IPS-18a (cell line): Measurements from ENCODE around the gene NBPF6.
"Not testable (repeated sequence)": the region's sequence is repeated elsewhere in the genome, so short reads cannot be mapped to it uniquely, and the experiment has no call there.

Experiments used
- H3K27ac ChIP-seq: one replicate; pipeline ENCODE4 v1.5.1; 2013; ENCODE audit warnings: low read length
- H3K27me3 ChIP-seq: one replicate; pipeline ENCODE4 v1.6.1; 2013; ENCODE audit warnings: mild to moderate bottlenecking, low read length; ENCODE audit not compliant: control insufficient read depth, insufficient read depth
- H3K36me3 ChIP-seq: one replicate; pipeline ENCODE4 v1.6.1; 2013; ENCODE audit warnings: low read depth, low read length; ENCODE audit not compliant: control insufficient read depth
- H3K4me1 ChIP-seq: one replicate; pipeline ENCODE4 v1.6.1; 2013; ENCODE audit warnings: low read depth, low read length; ENCODE audit not compliant: control insufficient read depth
- H3K4me3 ChIP-seq: one replicate; pipeline ENCODE4 v1.5.1; 2013; ENCODE audit warnings: low read length
- H3K9ac ChIP-seq: one replicate; pipeline ENCODE4 v1.6.1; 2013; ENCODE audit warnings: mild to moderate bottlenecking, low read length, moderate library complexity
- H3K9me3 ChIP-seq: one replicate; pipeline ENCODE4 v1.6.1; 2013; ENCODE audit warnings: low read depth, low read length; ENCODE audit not compliant: control insufficient read depth

NBPF6 gene

GRCh38 chr1:108450043-108450442, at the start of gene NBPF6:
Gene NBPF6, plus strand, starts transcription at chr1:108450343. Its CDS starts 259 bp downstream, at chr1:108450602.
- not testable (repeated sequence) for H3K4me1 ChIP-seq, H3K27ac ChIP-seq, H3K36me3 ChIP-seq, H3K27me3 ChIP-seq, H3K9ac ChIP-seq, H3K4me3 ChIP-seq, H3K9me3 ChIP-seq

- not testable (repeated sequence) for H3K27me3 ChIP-seq, H3K9me3 ChIP-seq, H3K4me3 ChIP-seq, H3K36me3 ChIP-seq, H3K4me1 ChIP-seq, H3K27ac ChIP-seq, H3K9ac ChIP-seq
Measured at GRCh38 chr1:108411098-108411833, 38.9 kb upstream of the NBPF6 start.

GRCh38 chr1:108420129-108420528, 30.0 kb upstream of the NBPF6 start:
- not testable (repeated sequence) for H3K4me3 ChIP-seq, H3K9me3 ChIP-seq, H3K9ac ChIP-seq, H3K27me3 ChIP-seq, H3K27ac ChIP-seq, H3K36me3 ChIP-seq, H3K4me1 ChIP-seq

GRCh38 chr1:108421061-108421916, 28.9 kb upstream of the NBPF6 start:
- not testable (repeated sequence) for H3K4me1 ChIP-seq, H3K4me3 ChIP-seq, H3K9me3 ChIP-seq, H3K27me3 ChIP-seq, H3K27ac ChIP-seq, H3K9ac ChIP-seq, H3K36me3 ChIP-seq

- H3K36me3 ChIP-seq, H3K27me3 ChIP-seq, H3K4me3 ChIP-seq, H3K9ac ChIP-seq, H3K27ac ChIP-seq, H3K4me1 ChIP-seq, H3K9me3 ChIP-seq: not testable (repeated sequence)
Measured at GRCh38 chr1:108426877-108427276, 23.3 kb upstream of the NBPF6 start.

- not testable (repeated sequence) for H3K36me3 ChIP-seq, H3K27ac ChIP-seq, H3K4me1 ChIP-seq, H3K9ac ChIP-seq, H3K27me3 ChIP-seq, H3K4me3 ChIP-seq, H3K9me3 ChIP-seq
Measured at GRCh38 chr1:108432002-108432401, 18.1 kb upstream of the NBPF6 start.

- H3K36me3 ChIP-seq, H3K4me1 ChIP-seq, H3K4me3 ChIP-seq, H3K27me3 ChIP-seq, H3K9me3 ChIP-seq, H3K27ac ChIP-seq, H3K9ac ChIP-seq: not testable (repeated sequence)
Measured at GRCh38 chr1:108433404-108433803, 16.7 kb upstream of the NBPF6 start.

GRCh38 chr1:108438536-108438935, 11.6 kb upstream of the NBPF6 start:
- H3K4me1 ChIP-seq, H3K9me3 ChIP-seq, H3K27ac ChIP-seq, H3K27me3 ChIP-seq, H3K4me3 ChIP-seq, H3K36me3 ChIP-seq, H3K9ac ChIP-seq: not testable (repeated sequence)

- not testable (repeated sequence) for H3K27me3 ChIP-seq, H3K4me3 ChIP-seq, H3K9me3 ChIP-seq, H3K27ac ChIP-seq, H3K9ac ChIP-seq, H3K4me1 ChIP-seq, H3K36me3 ChIP-seq
Measured at GRCh38 chr1:108454521-108454920, 4.4 kb downstream of the NBPF6 start.

- not testable (repeated sequence) for H3K4me3 ChIP-seq, H3K9me3 ChIP-seq, H3K27ac ChIP-seq, H3K9ac ChIP-seq, H3K4me1 ChIP-seq, H3K36me3 ChIP-seq, H3K27me3 ChIP-seq
Measured at GRCh38 chr1:108458661-108459060, 8.5 kb downstream of the NBPF6 start.

- H3K27ac ChIP-seq, H3K4me3 ChIP-seq, H3K9ac ChIP-seq, H3K36me3 ChIP-seq, H3K27me3 ChIP-seq, H3K4me1 ChIP-seq, H3K9me3 ChIP-seq: not testable (repeated sequence)
Measured at GRCh38 chr1:108461758-108462157, 11.6 kb downstream of the NBPF6 start.

- not testable (repeated sequence) for H3K4me3 ChIP-seq, H3K36me3 ChIP-seq, H3K4me1 ChIP-seq, H3K27ac ChIP-seq, H3K27me3 ChIP-seq, H3K9ac ChIP-seq, H3K9me3 ChIP-seq
Measured at GRCh38 chr1:108463962-108464361, 13.8 kb downstream of the NBPF6 start.
